IPS-11a (cell line): ENCODE data around the gene CORIN.
"Not testable (repeated sequence)": the region's sequence is repeated elsewhere in the genome, so short reads cannot be mapped to it uniquely, and the experiment has no call there.

Experiments
- H3K4me3 ChIP-seq: one replicate; pipeline ENCODE4 v1.5.1; 2013; ENCODE audit warnings: low read depth, low read length, control low read depth

CORIN gene

DNA sequence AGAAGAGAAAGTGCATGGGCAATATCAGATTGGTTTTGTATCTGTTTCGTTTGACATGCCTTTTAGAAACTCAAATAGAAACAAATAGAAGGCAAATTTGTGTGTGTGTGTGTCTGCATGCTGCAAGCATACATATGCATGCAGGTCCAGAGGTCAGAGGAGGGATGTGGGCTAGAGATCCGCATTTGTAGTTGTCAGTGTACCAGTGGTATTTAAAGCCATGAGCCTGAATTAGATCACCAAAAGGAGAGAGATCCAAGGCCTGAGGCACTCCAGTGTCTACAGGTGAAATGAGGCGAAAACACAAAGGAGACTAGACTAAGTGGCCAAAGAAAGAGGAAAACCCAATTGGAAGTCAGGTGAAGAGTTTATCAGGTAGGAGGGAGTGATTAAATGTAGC, 106.7 kb downstream of the CORIN start:
- H3K4me3 ChIP-seq: no peak overlapping the region

DNA sequence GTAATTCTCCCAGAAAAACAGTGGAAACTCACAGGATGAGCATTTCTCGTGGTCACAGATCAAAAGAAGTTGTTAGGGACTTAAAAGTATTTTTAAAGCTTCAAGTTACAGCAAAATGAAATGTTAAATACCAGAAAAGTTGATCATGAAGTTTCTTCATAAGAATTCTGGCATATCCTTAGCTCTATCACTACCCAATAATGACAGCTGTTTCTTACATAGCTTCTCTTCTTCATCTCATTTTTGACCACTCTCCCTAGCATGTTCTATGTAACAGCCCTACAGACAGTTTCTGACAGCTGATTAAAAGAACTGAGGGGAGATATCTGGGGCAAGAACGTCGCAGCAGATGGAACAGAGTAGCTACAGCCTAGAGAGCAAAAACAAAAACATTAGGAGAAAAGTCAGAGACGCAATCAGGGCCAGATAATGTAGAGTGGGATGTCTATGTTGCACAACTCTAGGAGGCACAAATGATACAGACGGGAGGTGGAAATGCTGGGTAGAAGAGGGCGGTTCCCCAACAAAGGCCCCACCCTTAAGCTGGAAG, 108.7 kb downstream of the CORIN start:
- H3K4me3 ChIP-seq: no peak overlapping the region

DNA sequence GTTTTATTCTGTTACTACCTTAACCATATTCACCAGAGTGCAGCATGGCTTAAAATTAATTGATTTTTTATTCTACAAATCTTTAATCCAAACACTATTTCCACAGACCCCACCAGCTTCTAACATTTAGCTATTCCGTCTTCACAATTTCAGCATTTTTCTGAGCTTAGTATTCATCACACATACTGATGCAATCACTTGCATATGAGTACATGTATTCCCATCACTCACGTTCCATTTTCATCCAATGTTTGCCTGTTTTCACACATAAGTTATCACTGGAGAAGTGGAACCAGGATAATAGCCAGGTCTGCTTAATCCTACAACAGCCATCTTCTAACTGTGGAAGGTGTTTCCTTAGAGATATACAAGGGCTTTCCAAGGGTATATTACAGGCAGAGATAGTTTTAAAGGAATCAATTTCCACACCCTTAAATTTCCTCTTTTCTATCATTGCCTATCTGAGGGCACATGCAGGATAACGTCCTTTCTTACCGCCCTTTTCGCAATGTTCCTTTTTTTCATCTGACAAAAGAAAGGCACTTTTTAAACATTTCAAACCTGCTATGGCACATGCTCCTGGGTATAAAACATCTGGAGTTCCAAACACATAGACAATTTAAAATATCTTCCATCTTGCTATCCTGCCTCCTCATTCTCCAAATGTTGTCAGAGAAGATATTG, 115.8 kb downstream of the CORIN start:
- H3K4me3 ChIP-seq: no peak overlapping the region

DNA sequence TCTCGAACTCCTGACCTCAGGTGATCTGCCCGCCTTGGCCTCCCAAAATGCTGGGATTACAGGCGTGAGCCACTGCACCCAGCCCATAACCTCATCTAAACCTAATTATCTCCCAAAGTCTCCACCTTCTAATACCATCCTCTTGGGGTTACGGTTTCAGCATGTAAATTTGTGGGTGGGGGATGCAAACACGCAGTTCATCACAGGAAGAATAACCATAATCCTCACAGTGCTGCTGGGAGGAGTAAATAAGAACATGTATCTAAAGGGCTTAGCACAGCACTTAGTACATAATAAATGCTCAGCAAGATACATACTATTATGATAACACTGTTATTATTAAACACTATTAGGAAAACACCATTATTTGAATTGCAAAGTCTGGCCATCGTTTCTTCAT, 116.4 kb downstream of the CORIN start:
- H3K4me3 ChIP-seq: no peak overlapping the region

DNA sequence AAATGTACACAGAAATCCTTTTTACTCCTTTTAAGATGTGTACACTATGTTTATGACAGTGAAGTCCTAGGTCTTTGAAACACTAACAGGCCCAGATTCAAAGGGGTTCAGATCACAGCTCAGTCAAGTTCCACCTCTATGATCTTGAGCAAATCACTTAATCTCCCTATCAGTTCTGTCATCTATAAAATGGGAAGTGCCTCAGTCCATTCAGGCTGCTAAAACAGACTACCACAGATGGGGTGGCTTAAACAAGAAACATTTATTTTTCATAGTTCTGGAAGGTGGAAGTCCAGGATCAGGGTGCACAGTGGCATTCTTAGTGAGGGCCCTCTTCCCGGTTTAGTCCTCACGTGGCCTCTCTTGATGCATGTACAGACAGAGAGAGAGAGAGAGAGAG, 117.1 kb downstream of the CORIN start:
- no peak overlapping the region for H3K4me3 ChIP-seq

DNA sequence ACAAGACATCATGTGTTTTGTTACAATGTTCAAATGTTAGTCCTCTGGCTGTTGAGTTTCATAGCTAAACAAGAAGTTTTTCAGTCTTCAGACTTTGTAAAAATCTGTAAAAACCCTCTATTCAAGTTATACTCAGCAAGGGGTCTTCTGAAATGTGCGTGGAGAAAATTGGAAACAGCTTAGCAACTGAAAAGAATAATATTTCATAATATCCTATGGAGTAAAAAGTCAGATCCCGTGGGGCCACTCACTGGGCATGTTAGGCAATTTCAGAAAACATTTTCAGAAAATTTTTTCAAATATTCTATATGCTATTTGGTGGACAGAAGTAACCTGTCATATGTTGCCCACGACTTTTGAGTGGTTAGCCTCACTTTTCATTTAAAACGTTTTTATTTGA, 118.3 kb downstream of the CORIN start:
- H3K4me3 ChIP-seq: no peak overlapping the region

DNA sequence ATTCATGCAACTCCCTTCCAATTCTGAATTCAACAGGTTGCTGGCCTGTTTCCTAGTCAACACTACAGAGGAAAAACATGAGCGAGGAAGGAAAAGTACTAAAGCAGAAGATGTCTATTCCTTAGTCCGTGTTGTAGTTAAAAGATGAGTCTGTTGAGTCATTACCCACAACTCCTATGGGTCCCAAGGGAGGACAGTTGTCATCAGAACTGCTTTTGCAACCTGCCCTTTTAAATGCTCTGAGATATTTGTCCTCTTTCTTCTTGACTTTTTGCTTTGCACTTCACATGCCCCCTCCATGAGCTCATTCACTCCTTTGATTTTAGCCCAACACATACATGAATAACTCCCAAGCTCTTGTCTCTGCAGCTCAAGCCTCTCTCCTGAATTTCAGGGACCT, 119.2 kb downstream of the CORIN start:
- H3K4me3 ChIP-seq: no peak overlapping the region

DNA sequence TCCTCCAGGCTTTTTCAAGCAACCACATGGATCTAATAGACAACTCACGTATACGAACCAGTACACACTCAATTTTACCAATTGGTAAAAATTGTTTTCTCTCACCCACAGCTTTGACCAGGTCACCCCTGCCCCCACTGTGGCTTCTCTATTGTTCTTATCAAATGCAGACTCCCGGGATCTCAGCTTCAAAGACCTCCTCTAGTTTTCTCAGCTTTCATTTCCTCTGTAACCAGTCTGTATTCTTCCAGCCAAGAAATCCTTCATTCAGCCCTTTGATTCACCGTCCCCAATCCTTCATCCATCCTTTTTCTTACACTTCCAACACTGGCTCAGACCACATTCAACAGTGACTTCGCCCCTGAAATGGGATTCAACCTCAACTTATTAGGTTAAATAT, 120.7 kb downstream of the CORIN start:
- no peak overlapping the region for H3K4me3 ChIP-seq

DNA sequence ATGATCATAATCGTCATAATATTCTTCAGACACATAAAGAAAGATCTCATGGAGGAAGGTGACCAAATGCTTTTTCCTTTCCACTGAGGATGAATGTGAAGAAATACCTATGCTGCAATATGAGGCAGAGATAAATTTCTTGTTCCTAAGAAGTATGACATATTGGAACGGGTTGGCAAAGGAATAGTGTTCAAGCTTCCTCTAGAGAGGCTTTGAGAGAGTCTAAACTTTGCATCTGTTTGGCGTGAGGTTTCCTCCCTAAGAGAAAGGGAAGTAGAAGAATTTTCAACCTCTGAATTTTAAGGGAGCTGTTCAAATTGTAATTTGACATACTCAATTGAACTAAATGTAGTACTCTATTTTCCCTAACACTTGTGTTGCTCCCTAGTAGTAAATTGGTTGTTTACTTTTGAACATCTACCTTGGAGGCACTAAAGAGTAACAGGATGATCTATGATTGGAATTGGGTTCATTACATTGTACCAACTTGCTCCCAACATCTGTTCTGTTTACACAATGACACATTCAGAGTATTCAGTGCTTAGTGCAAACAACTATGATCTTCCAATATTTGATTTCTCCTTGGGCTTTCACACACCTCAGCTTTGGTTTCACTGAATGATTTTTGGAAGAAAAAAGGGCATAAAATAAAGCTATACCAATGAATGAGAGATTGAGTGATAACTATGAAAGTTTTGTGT, 122.0 kb downstream of the CORIN start:
- no peak overlapping the region for H3K4me3 ChIP-seq

DNA sequence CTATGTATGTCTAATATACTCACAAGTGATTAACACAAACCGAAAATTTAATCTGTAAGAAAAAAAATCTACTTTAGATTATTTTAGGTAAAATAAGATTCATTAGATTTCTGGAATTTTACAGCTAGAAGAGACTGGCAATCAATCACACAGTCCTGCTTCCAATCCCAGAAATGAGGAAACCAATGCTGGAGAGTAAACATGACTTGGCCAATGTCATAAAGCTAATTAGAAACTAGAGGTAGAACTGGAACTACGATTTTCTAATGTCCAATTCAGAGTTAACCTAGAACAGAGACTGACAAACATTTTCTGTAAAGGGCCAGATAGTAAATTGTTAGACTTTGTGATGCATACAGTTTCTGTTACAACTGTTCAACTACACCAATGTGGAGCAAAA, 123.6 kb downstream of the CORIN start:
- H3K4me3 ChIP-seq: no peak overlapping the region

DNA sequence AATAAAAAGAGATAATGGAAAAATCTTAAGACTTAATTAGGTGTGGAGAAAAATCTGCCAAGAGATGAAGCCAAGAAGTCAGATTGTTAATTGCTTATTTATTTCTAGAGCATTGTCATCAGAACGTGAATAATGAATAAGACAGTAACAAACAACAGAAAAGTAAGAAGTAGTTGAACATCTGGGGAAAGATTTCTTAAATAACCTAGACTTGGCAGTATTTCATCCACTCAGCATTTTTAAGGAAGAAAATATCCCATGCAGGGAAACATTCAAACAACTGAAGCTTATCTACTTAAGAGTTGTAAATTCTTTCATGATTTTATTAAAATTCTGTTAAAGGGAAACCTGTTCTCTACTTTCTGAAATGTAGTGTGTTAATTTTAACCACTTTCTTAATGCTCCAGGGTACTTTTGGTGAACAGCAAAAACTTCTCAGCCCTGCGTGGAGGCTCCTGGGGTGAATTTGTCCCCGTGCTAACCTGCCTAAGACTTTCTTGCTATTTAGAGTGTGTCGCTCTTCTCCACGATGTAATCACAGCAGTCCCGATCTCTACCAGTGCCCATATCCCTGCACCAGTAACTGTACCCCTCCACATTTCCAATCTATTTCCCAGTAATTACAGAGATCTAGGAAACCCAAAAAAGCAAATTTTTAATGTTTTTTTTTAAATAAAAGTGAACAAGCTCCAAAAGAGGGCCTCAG, 124.6 kb downstream of the CORIN start:
- H3K4me3 ChIP-seq: no peak overlapping the region

DNA sequence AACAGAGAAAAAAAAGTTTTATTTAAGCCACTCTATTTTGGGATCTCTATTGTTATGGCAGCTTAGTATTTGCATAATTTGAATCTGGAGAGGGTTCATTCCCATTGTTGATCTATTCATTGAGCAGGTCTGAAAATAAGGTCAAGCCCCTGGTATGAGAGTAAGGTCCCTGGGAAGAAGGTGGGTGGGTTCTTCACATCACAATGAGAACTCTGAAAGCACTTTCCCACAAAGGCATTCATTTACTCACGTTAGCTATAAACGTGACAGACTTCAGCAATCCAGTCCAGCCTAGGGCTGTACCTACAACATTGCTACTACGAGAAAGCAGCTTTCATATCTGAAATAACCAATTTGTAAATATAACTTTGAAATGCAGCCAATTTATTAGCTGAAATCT, 126.2 kb downstream of the CORIN start:
- no peak overlapping the region for H3K4me3 ChIP-seq

DNA sequence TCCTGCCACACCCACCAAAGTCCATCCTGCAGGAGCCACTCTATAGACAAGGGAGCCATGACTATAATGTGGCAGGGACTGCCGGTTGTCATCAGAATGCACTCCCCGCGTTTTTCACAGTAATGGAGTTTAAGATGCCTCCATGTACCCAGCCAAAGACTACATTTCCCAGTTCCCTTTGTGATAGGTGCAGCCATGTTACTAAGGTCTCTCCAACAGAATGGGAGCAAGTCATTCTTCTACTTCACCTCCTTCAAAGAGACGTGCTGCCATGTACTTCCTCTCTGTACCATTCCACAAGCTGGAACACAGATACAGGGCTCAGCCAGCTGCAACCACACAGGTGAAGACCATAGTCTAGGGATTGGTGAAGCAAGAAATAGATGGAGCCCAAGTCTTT, 126.7 kb downstream of the CORIN start:
- H3K4me3 ChIP-seq: no peak overlapping the region

DNA sequence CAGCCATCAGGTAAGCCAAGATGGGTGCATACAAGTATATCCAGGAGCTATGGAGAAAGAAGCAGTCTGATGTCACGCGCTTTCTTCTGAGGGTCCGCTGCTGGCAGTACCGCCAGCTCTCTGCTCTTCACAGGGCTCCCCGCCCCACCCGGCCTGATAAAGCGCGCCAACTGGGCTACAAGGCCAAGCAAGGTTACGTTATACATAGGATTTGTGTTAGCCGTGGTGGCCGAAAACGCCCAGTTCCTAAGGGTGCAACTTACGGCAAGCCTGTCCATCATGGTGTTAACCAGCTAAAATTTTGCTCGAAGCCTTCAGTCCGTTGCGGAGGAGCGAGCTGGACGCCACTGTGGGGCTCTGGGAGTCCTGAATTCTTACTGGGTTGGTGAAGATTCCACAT, 131.5 kb downstream of the CORIN start:
- H3K4me3 ChIP-seq: not testable (repeated sequence)

DNA sequence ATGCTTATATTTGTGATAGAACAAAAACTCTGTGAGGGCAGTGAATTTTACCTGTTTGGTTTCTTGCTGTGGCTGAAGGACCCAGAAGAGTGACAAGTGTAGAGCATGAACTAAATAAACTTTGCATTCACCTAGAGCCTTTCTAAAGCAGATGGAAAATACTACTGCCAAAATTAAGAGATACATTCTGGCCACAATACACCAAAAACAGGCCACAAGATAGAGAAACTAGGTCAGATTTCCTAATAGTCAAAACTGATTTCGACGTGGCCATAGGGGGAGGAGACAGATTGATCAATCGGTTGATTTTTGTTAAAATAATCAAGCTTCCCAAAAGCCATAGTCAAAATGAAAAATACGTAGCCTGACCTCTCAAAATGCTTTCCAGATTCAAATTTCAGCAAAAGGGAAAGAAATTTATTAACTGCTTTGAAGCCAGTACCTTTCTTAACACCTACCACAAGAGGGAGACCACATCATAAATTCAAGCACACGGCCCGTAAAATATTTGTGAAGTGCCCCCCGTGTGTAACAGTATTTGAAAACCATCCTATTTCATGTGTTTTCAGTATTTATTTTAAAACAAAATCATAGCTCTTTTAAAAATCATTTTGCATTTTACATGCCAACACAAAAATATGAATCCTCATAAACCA, 132.4 kb downstream of the CORIN start:
- no peak overlapping the region for H3K4me3 ChIP-seq

DNA sequence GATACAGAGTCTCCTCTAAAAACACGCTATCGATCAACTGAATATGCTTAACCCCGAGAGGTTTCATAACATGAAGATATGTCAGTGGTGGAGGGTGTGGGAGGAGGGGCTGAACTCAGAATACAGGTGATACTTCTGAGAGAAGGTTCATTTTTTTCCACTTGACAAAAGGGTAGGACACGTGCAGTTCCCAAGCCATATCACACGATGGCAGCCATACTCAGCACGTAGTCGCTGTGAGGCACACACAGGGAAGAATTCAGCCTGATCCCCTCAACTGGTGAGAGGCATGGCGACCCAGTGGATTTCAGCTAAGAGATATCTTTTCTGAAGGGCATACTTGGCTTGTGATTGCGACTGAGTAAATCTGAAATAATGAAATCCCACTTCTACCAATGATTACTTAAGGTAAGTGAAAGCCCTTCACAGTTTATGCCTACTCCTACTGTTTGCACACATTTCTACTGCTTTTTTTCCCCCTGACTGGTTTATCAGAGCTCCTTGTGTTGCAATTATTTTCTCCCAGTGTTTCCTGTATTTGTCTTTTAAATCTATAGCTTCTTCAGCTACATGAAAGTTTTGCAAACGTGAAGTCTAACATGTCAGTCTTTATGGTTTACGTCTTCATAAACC, 133.1 kb downstream of the CORIN start:
- H3K4me3 ChIP-seq: no peak overlapping the region

DNA sequence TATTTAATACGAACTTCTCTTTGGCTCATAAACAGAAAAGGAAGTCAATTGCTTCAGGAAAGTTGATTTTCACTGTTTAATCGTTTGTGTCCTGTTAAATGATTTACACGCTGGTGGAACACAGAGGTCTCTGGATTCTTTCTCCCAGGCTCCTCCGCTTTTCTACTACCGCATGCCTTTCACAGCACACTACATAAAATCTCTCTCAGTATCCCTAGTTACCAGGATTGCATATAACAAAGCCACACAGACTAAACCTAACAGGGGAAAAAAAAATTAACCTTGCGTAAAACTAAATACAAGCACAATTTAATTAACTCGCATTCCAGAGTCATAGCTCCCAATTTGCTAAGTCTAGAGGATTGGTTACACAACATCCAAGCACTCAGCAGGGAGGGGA, 133.9 kb downstream of the CORIN start:
- no peak overlapping the region for H3K4me3 ChIP-seq

DNA sequence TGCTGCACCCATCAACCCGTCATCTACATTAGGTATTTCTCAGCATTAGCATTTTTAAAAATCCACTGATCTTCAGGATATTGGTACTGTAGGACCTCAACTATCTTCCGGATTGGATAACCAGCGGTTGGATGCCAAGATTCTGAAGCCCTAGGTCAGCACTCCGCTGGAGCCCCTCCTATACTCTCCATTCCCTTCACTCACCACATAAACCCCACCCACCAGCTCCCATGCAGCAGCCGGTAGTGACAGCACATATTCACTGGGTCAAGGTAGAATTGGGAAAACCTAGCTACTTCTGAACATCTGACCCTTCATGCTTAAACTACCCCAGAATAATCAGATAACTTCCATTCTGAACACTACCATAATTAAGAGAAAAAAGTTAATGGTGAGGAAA, 134.9 kb downstream of the CORIN start:
- H3K4me3 ChIP-seq: no peak overlapping the region

DNA sequence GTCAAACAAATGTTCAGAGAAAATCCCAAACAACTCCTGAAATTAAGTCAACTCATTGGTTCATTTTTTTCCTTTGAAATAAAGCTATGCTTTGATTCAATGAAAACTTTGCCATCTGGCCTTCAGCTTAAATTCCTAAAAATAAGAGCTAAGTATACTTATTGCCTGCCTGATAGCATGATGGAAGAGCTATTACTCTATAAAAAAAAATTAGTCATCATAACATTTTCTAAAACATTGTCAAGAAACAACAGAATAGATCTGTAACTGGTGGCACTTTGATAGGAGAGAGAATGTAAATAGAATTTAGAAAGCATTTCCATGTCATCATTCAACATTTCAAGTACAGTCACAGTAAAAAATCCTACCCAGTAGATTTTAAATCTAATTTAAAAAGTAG, 136.6 kb downstream of the CORIN start:
- H3K4me3 ChIP-seq: no peak overlapping the region

DNA sequence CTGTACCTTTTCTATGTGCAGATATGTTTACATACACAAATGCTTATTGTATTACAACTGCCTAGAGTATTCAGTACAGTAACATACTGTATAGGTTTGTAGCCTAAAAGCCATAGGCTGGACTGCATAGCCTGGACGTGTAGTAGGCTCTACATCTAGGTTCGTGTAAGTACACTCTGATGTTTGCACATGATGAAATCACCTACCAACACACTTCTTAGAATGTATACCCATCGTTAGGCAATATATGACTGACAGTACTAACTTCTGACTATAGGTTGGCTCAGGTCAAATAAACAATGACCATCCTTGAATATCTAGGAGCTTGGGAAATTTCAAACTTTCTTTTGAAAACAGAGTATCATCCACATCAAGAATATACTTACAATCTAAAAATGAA, 139.0 kb downstream of the CORIN start:
- H3K4me3 ChIP-seq: no peak overlapping the region

DNA sequence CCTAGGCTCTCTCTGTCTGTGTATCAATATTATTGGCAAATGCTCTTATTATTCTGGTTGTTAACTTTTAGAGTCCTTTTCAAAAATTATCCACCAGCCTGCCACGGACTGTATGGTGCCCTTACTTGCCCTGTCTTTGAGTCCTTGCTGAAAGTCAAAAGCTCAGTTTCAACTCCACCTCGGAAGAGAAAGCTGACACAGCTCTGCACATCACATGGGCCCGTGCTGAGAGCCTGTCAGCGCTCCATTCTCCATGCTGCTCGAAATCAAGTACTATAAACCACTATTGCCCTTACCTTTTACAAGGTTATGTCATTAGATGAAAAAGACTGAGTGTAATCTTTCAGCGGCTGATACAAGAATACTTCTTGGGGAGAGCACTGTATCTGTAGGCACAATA, 141.0 kb downstream of the CORIN start:
- no peak overlapping the region for H3K4me3 ChIP-seq
